WTC11 (cell line): Measurements from ENCODE around the gene CACNG3.

Source experiments
- FOXJ3 ChIP-seq: sonication (generic); formaldehyde crosslinking; IDR thresholded peaks from 2 replicates; pipeline ENCODE4 v1.9.0; 2021; ENCODE audit warnings: missing genetic modification reagents, mild to moderate bottlenecking, borderline replicate concordance
- MLX ChIP-seq: sonication (generic); formaldehyde crosslinking; IDR thresholded peaks from 2 replicates; pipeline ENCODE4 v1.8.1; 2023; ENCODE audit warnings: mild to moderate bottlenecking, missing genetic modification reagents, moderate library complexity

DNA sequence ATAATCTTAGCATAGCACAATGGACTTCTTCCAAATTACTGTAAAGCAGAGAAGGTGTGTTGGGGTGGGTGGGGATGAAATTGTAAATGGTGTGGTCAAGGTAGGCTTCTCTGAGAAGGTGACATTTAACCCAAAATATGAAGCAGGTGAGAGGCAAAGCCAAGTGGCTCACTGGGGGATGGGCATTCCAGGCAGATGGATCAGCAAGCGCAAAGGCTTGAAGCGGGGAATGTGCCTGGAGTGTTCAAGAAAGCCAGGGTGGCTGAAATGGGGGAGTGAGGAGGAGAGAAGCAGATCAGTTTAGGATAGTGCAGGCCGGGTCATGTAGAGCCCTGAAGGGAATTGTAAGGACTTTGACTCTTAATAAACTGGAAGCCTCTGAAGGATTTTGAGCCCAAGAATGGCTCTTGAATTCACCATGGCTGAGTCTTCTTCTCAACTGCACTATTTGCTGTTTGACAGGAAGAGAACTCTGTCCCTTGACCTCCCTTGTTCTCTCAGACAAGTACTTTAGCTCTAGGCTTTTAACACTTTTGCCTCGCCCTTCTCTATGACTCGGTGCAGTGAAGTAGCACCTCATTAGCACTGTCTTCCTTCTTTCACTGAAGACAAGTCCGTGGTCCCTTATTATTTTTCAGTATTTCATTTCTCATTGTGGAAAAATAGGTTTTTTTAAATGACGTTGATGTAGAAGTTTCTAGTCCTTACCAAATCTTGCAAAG lies 14.7 kb downstream of the CACNG3 start:
- no peak for TF ChIP-seq FOXJ3 (CRISPR knock-in tag)
- no peak for TF ChIP-seq MLX (CRISPR knock-in tag)
